Suppressor macrophage treated with lipopolysaccharide for 1 hour (primary cell): ENCODE results near the gene LRRFIP1.

Source experiments
- DNase-seq, 3 donors: peaks; one replicate each; pipeline ENCODE4 v3.0.0-alpha.2; 2020 to 2022

LRRFIP1 gene

GRCh38 chr2:237618449-237618848, 8.9 kb upstream of the LRRFIP1 start:
- DNase-seq: no peak

- DNase-seq: peak in 1 of 3 donors; percentile 36
These were observed 3.7 kb upstream of the LRRFIP1 start for GRCh38 chr2:237623428-237624403.

GRCh38 chr2:237624565-237624964, 2.8 kb upstream of the LRRFIP1 start:
- DNase-seq: no peak

GRCh38 chr2:237625216-237625705, 2.1 kb upstream of the LRRFIP1 start:
- DNase-seq: peak; percentile 52 to 61 (median 55)

- DNase-seq: no peak
These were observed 1.6 kb upstream of the LRRFIP1 start for GRCh38 chr2:237625777-237626176.

GRCh38 chr2:237626813-237627440, 460 bp upstream of the LRRFIP1 start:
- DNase-seq: no peak

- no peak for DNase-seq
These were observed 1.1 kb downstream of the LRRFIP1 start for GRCh38 chr2:237628247-237629187.

- no peak for DNase-seq
These were observed 1.8 kb downstream of the LRRFIP1 start for GRCh38 chr2:237629188-237629534.

- DNase-seq: peak; percentile 42 to 80 (median 75)
These were observed 2.4 kb downstream of the LRRFIP1 start for GRCh38 chr2:237629739-237630138.

GRCh38 chr2:237630216-237631000, 3.0 kb downstream of the LRRFIP1 start:
- DNase-seq: peak in 1 of 3 donors; percentile 38

- DNase-seq: no peak
These were observed 3.8 kb downstream of the LRRFIP1 start for GRCh38 chr2:237631007-237631785.

GRCh38 chr2:237631801-237632585, 4.6 kb downstream of the LRRFIP1 start:
- no peak for DNase-seq

GRCh38 chr2:237633061-237633561, 5.7 kb downstream of the LRRFIP1 start:
- no peak for DNase-seq

- DNase-seq: no peak
These were observed 9.2 kb downstream of the LRRFIP1 start for GRCh38 chr2:237636578-237636977.

GRCh38 chr2:237637429-237638135, 10.2 kb downstream of the LRRFIP1 start:
- peak; percentile 30 to 42 (median 38) for DNase-seq

GRCh38 chr2:237638176-237638575, 10.8 kb downstream of the LRRFIP1 start:
- DNase-seq: no peak

GRCh38 chr2:237639052-237639835, 11.9 kb downstream of the LRRFIP1 start:
- no peak for DNase-seq

- DNase-seq: no peak
These were observed 12.4 kb downstream of the LRRFIP1 start for GRCh38 chr2:237639836-237640220.
